ENCODE measurements around the gene SULT1A4.
"Not testable (repeated sequence)": the region's sequence is repeated elsewhere in the genome, so short reads cannot be mapped to it uniquely, and the experiment has no call there.

The SULT1A4 gene

GRCh38 chr16:29459706-29460646 is at the start of gene SULT1A4:
Gene SULT1A4 (plus strand): TSS chr16:29459913. CDS start chr16:29461386, 1,473 bp downstream.
- DNase-seq (ENCODE audit: low read depth); H3K4me3 ChIP-seq (ENCODE audit: low read length): not testable (repeated sequence)

GRCh38 chr16:29423587-29423986 is 36.1 kb upstream of the SULT1A4 start:
- H3K4me3 ChIP-seq (ENCODE audit: low read length); DNase-seq (ENCODE audit: low read depth): not testable (repeated sequence)

GRCh38 chr16:29425390-29425789 is 34.3 kb upstream of the SULT1A4 start:
- DNase-seq (ENCODE audit: low read depth); H3K4me3 ChIP-seq (ENCODE audit: low read length): not testable (repeated sequence)

- not testable (repeated sequence) for H3K4me3 ChIP-seq (ENCODE audit: low read length); DNase-seq (ENCODE audit: low read depth)
Measured at GRCh38 chr16:29453754-29454153, 6.0 kb upstream of the SULT1A4 start.

- H3K4me3 ChIP-seq (ENCODE audit: low read length); DNase-seq (ENCODE audit: low read depth): not testable (repeated sequence)
Measured at GRCh38 chr16:29454269-29454668, 5.4 kb upstream of the SULT1A4 start, which contains the start of the genes BOLA2 and SLX1B. Gene BOLA2 (minus strand): TSS chr16:29454351. CDS start chr16:29454253, 98 bp downstream. Gene SLX1B (plus strand): TSS chr16:29454533.

- not testable (repeated sequence) for H3K4me3 ChIP-seq (ENCODE audit: low read length); DNase-seq (ENCODE audit: low read depth)
Measured at GRCh38 chr16:29454828-29455227, 4.9 kb upstream of the SULT1A4 start.

GRCh38 chr16:29457660-29458059 is 2.1 kb upstream of the SULT1A4 start:
- not testable (repeated sequence) for DNase-seq (ENCODE audit: low read depth)

GRCh38 chr16:29460647-29461030 is 926 bp downstream of the SULT1A4 start:
- not testable (repeated sequence) for H3K4me3 ChIP-seq (ENCODE audit: low read length)

More at GRCh38 chr16:29457660-29458059, 2.1 kb upstream of the SULT1A4 start:
- not testable (repeated sequence) for H3K4me3 ChIP-seq (ENCODE audit: low read length)

GRCh38 chr16:29465985-29466824 is 6.5 kb downstream of the SULT1A4 start:
- not testable (repeated sequence) for H3K4me3 ChIP-seq (ENCODE audit: low read length); DNase-seq (ENCODE audit: low read depth)

More at GRCh38 chr16:29460647-29461030, 926 bp downstream of the SULT1A4 start:
- not testable (repeated sequence) for DNase-seq (ENCODE audit: low read depth)

- not testable (repeated sequence) for DNase-seq (ENCODE audit: low read depth); H3K4me3 ChIP-seq (ENCODE audit: low read length)
Measured at GRCh38 chr16:29466904-29467303, 7.2 kb downstream of the SULT1A4 start.

- H3K4me3 ChIP-seq (ENCODE audit: low read length); DNase-seq (ENCODE audit: low read depth): not testable (repeated sequence)
Measured at GRCh38 chr16:29467654-29468366, 8.1 kb downstream of the SULT1A4 start.

- not testable (repeated sequence) for H3K4me3 ChIP-seq (ENCODE audit: low read length); DNase-seq (ENCODE audit: low read depth)
Measured at GRCh38 chr16:29469660-29470059, 9.9 kb downstream of the SULT1A4 start.

GRCh38 chr16:29472065-29472464 is 12.4 kb downstream of the SULT1A4 start:
- not testable (repeated sequence) for DNase-seq (ENCODE audit: low read depth); H3K4me3 ChIP-seq (ENCODE audit: low read length)

- not testable (repeated sequence) for DNase-seq (ENCODE audit: low read depth); H3K4me3 ChIP-seq (ENCODE audit: low read length)
Measured at GRCh38 chr16:29482276-29482675, 22.6 kb downstream of the SULT1A4 start.

- DNase-seq (ENCODE audit: low read depth): not testable (repeated sequence)
Measured at GRCh38 chr16:29506308-29506707, 46.6 kb downstream of the SULT1A4 start, which contains the start of gene NPIPB12. Gene NPIPB12 (minus strand): TSS chr16:29506408.

More at GRCh38 chr16:29506308-29506707, 46.6 kb downstream of the SULT1A4 start, which contains the start of gene NPIPB12:
- not testable (repeated sequence) for H3K4me3 ChIP-seq (ENCODE audit: low read length)

Data from AG10803 (cell line).